Stimulated activated CD4-positive, alpha-beta T cell treated with anti-CD3 and anti-CD28 coated beads, Interleukin-1b, Interleukin-23, amount 100 ng/mL, for 24 hours (primary cell): Measurements from ENCODE around the gene NIPSNAP2.
"Not testable (repeated sequence)": the region's sequence is repeated elsewhere in the genome, so short reads cannot be mapped to it uniquely, and the experiment has no call there.

Source experiments
- DNase-seq, 4 experiments: peaks; one replicate each; pipeline ENCODE4 v3.0.0-alpha.2; 2020; ENCODE audit warnings: low read depth in 4 of 4, low spot score in 1 of 4

Gene NIPSNAP2

GRCh38 chr7:55975988-55976633, 11.7 kb downstream of the NIPSNAP2 start:
- no peak for DNase-seq

GRCh38 chr7:55977831-55978230, 13.4 kb downstream of the NIPSNAP2 start:
- DNase-seq = no peak

GRCh38 chr7:55980266-55980665, 15.9 kb downstream of the NIPSNAP2 start:
- DNase-seq = no peak

- no peak for DNase-seq
Observed at GRCh38 chr7:55983537-55983936, 19.2 kb downstream of the NIPSNAP2 start.

- no peak for DNase-seq
Observed at GRCh38 chr7:55992346-55992745, 28.0 kb downstream of the NIPSNAP2 start.

- no peak for DNase-seq
Observed at GRCh38 chr7:55996856-55997500, 32.6 kb downstream of the NIPSNAP2 start.

- no peak for DNase-seq
Observed at GRCh38 chr7:56003749-56004148, 39.4 kb downstream of the NIPSNAP2 start.

- no peak for DNase-seq
Observed at GRCh38 chr7:56007167-56007652, 42.8 kb downstream of the NIPSNAP2 start.

GRCh38 chr7:56007891-56008290, 43.5 kb downstream of the NIPSNAP2 start:
- no peak for DNase-seq

GRCh38 chr7:56009695-56010094, 45.3 kb downstream of the NIPSNAP2 start:
- no peak for DNase-seq

GRCh38 chr7:56017015-56017414, 52.6 kb downstream of the NIPSNAP2 start:
- DNase-seq = not testable (repeated sequence)

GRCh38 chr7:56019501-56019900, 55.1 kb downstream of the NIPSNAP2 start:
- DNase-seq = no peak

- no peak for DNase-seq
Observed at GRCh38 chr7:56023500-56023899, 59.1 kb downstream of the NIPSNAP2 start.

GRCh38 chr7:56026538-56026937, 62.2 kb downstream of the NIPSNAP2 start:
- DNase-seq = no peak

- DNase-seq = no peak
Observed at GRCh38 chr7:56028942-56029630, 64.7 kb downstream of the NIPSNAP2 start.

GRCh38 chr7:56030340-56030739, 66.0 kb downstream of the NIPSNAP2 start:
- DNase-seq = no peak

- DNase-seq = not testable (repeated sequence)
Observed at GRCh38 chr7:56031556-56031955, 67.2 kb downstream of the NIPSNAP2 start.

GRCh38 chr7:56032578-56032977, 68.2 kb downstream of the NIPSNAP2 start:
- DNase-seq = not testable (repeated sequence)

- peak in 3 of 4 experiments; percentile 43 to 57 (median 47) for DNase-seq
Observed at GRCh38 chr7:56033671-56034432, 69.5 kb downstream of the NIPSNAP2 start.

- DNase-seq = no peak
Observed at GRCh38 chr7:56040730-56041129, 76.3 kb downstream of the NIPSNAP2 start.

- DNase-seq = not testable (repeated sequence)
Observed at GRCh38 chr7:56045758-56046157, 81.4 kb downstream of the NIPSNAP2 start.
